IMR-90 (cell line): ENCODE results near the gene POFUT2. TPM values are rescaled to one million over a fixed set of nuclear protein-coding genes. Genes with fewer than 3 reads are reported as not detected.

Experiments used
- ATAC-seq: fragments of 200-7000 bp; cut with Tn5 transposase; 2 replicates; pipeline ENCODE4 v1.9.1; 2020; ENCODE audit warnings: low read depth, mild to moderate bottlenecking, moderate library complexity
- BruUV-seq: library from RNA; stranded (reverse); fragments of 400-500 nt; replicated peaks from 2 replicates; lab custom pipeline; 2021; lab: Mats Ljungman, UMichigan
- CTCF ChIA-PET: fragments of 300-600 bp; formaldehyde crosslinking; extraction: SDS; loops from one replicate; lab custom pipeline; 2021; ENCODE audit warnings: antibody characterized with exemption; lab: Yijun Ruan, JAX
- POLR2A ChIA-PET: fragments of 300-600 bp; sonication (Branson Sonifier 250); formaldehyde crosslinking; loops from one replicate; lab custom pipeline; 2022; ENCODE audit warnings: antibody characterized with exemption; ENCODE audit not compliant: unreplicated experiment; lab: Charles Lee
- DNase-seq: peaks from one replicate; pipeline ENCODE4 v3.0.0; 2013
- H2AFZ ChIP-seq: replicated peaks from 2 replicates; pipeline ENCODE3; 2013; ENCODE audit warnings: low read length, mild to moderate bottlenecking; ENCODE audit not compliant: poor library complexity
- H2AK5ac ChIP-seq: 2 replicates; pipeline ENCODE4 v1.6.1; 2013; ENCODE audit warnings: low read depth, low read length, inconsistent platforms
- H2AK9ac ChIP-seq: replicated peaks from 2 replicates; pipeline ENCODE3; 2013; ENCODE audit warnings: mild to moderate bottlenecking, low read depth, low read length, moderate library complexity; ENCODE audit not compliant: poor library complexity
- H2BK120ac ChIP-seq: 2 replicates; pipeline ENCODE4 v1.6.1; 2013; ENCODE audit warnings: low read depth, low read length, inconsistent platforms
- H2BK15ac ChIP-seq: 3 replicates; pipeline ENCODE4 v1.6.1; 2013; ENCODE audit warnings: low read depth, low read length, inconsistent platforms
- H2BK20ac ChIP-seq: 2 replicates; pipeline ENCODE4 v1.6.1; 2013; ENCODE audit warnings: low read depth, mild to moderate bottlenecking, inconsistent platforms, low read length, moderate library complexity
- H2BK5ac ChIP-seq: 2 replicates; pipeline ENCODE4 v1.6.1; 2013; ENCODE audit warnings: mild to moderate bottlenecking, low read depth, low read length, inconsistent platforms; ENCODE audit not compliant: poor library complexity, severe bottlenecking
- H3K14ac ChIP-seq: replicated peaks from 2 replicates; pipeline ENCODE4 v1.6.1; 2013; ENCODE audit warnings: low read depth, low read length, inconsistent platforms
- H3K18ac ChIP-seq: 2 replicates; pipeline ENCODE4 v1.6.1; 2013; ENCODE audit warnings: low read depth, low read length, control low read depth
- H3K23ac ChIP-seq: 2 replicates; pipeline ENCODE4 v1.6.1; 2013; ENCODE audit warnings: low read depth, low read length, inconsistent platforms
- H3K27ac ChIP-seq: 2 replicates; pipeline ENCODE4 v1.5.1; 2013; ENCODE audit warnings: mild to moderate bottlenecking, control low read depth, low read length; ENCODE audit not compliant: insufficient read depth
- H3K27me3 ChIP-seq: 2 replicates; pipeline ENCODE4 v1.6.1; 2013; ENCODE audit warnings: low read length; ENCODE audit not compliant: control insufficient read depth, insufficient read depth
- H3K36me3 ChIP-seq: 2 replicates; pipeline ENCODE4 v1.6.1; 2013; ENCODE audit warnings: low read length, mixed read lengths; ENCODE audit not compliant: control insufficient read depth, insufficient read depth
- H3K4ac ChIP-seq: 2 replicates; pipeline ENCODE4 v1.6.1; 2013; ENCODE audit warnings: low read depth, low read length, inconsistent platforms
- H3K4me1 ChIP-seq: 2 replicates; pipeline ENCODE4 v1.6.1; 2013; ENCODE audit warnings: low read length, mixed read lengths; ENCODE audit not compliant: control insufficient read depth, insufficient read depth
- H3K4me2 ChIP-seq: 2 replicates; pipeline ENCODE4 v1.6.1; 2013; ENCODE audit warnings: low read depth, mild to moderate bottlenecking, control low read depth, low read length, moderate library complexity
- H3K4me3 ChIP-seq: 2 replicates; pipeline ENCODE4 v1.5.1; 2013; ENCODE audit warnings: low read depth, mild to moderate bottlenecking, control low read depth, low read length, moderate library complexity; ENCODE audit not compliant: insufficient read depth
- H3K56ac ChIP-seq: 2 replicates; pipeline ENCODE4 v1.6.1; 2013; ENCODE audit warnings: low read length, inconsistent platforms; ENCODE audit not compliant: insufficient read depth; ENCODE audit errors: extremely low read depth
- H3K79me1 ChIP-seq, 2 experiments: 2 replicates each; pipeline ENCODE4 v1.6.1; 2013; ENCODE audit warnings: low read length in 2 of 2, inconsistent platforms in 1 of 2, low read depth in 1 of 2
- H3K9ac ChIP-seq: 2 replicates; pipeline ENCODE4 v1.6.1; 2013; ENCODE audit warnings: low read depth, low read length, control low read depth
- H3K9me1 ChIP-seq: 2 replicates; pipeline ENCODE4 v1.6.1; 2013; ENCODE audit warnings: low read length, inconsistent platforms; ENCODE audit not compliant: insufficient read depth
- H3K9me3 ChIP-seq: 2 replicates; pipeline ENCODE4 v1.6.1; 2013; ENCODE audit warnings: low read length; ENCODE audit not compliant: control insufficient read depth, insufficient read depth
- H4K20me1 ChIP-seq: 2 replicates; pipeline ENCODE4 v1.6.1; 2013; ENCODE audit warnings: low read length, inconsistent platforms; ENCODE audit not compliant: insufficient read depth
- H4K5ac ChIP-seq: 2 replicates; pipeline ENCODE4 v1.6.1; 2013; ENCODE audit warnings: mild to moderate bottlenecking, low read depth, low read length, control low read depth
- H4K8ac ChIP-seq, 2 experiments: 2 replicates each; pipeline ENCODE4 v1.6.1; 2013; ENCODE audit warnings: low read depth in 2 of 2, low read length in 2 of 2, control low read depth in 1 of 2, inconsistent platforms in 1 of 2
- H4K91ac ChIP-seq: 2 replicates; pipeline ENCODE4 v1.6.1; 2013; ENCODE audit warnings: low read depth, low read length, inconsistent platforms; ENCODE audit not compliant: insufficient read depth
- CEBPB ChIP-seq: IDR thresholded peaks from 2 replicates; pipeline ENCODE4 v1.6.1; 2012; ENCODE audit warnings: low read depth, low read length, improper control_type of control experiment
- FOS ChIP-seq: fragments of 150-350 bp; IDR thresholded peaks from 2 replicates; pipeline ENCODE4 v1.6.1; 2016; ENCODE audit warnings: low read depth, low read length
- MAFK ChIP-seq: IDR thresholded peaks from 2 replicates; pipeline ENCODE4 v1.6.1; 2012; ENCODE audit warnings: low read depth, low read length, improper control_type of control experiment
- MAZ ChIP-seq: IDR thresholded peaks from 2 replicates; pipeline ENCODE4 v1.6.1; 2012; ENCODE audit warnings: low read depth, mild to moderate bottlenecking, low read length, improper control_type of control experiment, moderate library complexity, borderline replicate concordance
- RAD21 ChIP-seq: IDR thresholded peaks from 2 replicates; pipeline ENCODE4 v1.6.1; 2012; ENCODE audit warnings: low read length, improper control_type of control experiment
- RFX5 ChIP-seq: IDR thresholded peaks from 2 replicates; pipeline ENCODE4 v1.8.0; 2012; ENCODE audit warnings: low read depth, mild to moderate bottlenecking, low read length, moderate library complexity
- SMC3 ChIP-seq: fragments of 150-350 bp; IDR thresholded peaks from 2 replicates; pipeline ENCODE4 v1.6.1; 2016; ENCODE audit warnings: low read depth, mild to moderate bottlenecking, antibody characterized with exemption, low read length, moderate library complexity
- WGBS, 2 experiments: methylation state at CpG; one replicate each; pipeline versions ENCODE4 v1.1.5 to v1.1.7; 2013; ENCODE audit warnings: missing lambda C conversion rate in 2 of 2; ENCODE audit not compliant: insufficient read length in 1 of 2; ENCODE audit errors: extremely low coverage in 2 of 2; 5-methylcytosine and 5-hydroxymethylcytosine counted together
- dilution Hi-C: fragments of 300-500 bp; cut with HindIII; formaldehyde crosslinking; loops from one replicate; pipeline ENCODE4 v1.14.3; 2018; ENCODE audit warnings: low sequenced_read_pairs; ENCODE audit not compliant: unreplicated experiment
- in situ Hi-C: fragments of 300-500 bp; cut with MboI; formaldehyde crosslinking; loops from 3 replicates; pipeline ENCODE4 v1.14.3; 2019; ENCODE audit warnings: low sequenced_read_pairs, inconsistent platforms, mixed read lengths
- intact Hi-C: fragments of 100-400 bp; cut with micrococcal nuclease; formaldehyde crosslinking; loops from 2 replicates; pipeline ENCODE4 v1.10.0; 2022
- polyA plus RNA-seq, 3 experiments: library from polyadenylated mRNA; depleted of rRNA; stranded (reverse); fragments of >200 nt; gene quantifications; 2 replicates each; pipeline ENCODE4 v1.2.3, GENCODE V29; 2012; ENCODE audit warnings: low replicate concordance in 1 of 3
- total RNA-seq: library from RNA; depleted of rRNA; stranded (reverse); fragments of >200 nt; gene quantifications from 2 replicates; pipeline ENCODE4 v1.2.3, GENCODE V29; 2012
- TF ChIP-seq, protein P1 (sequence below): fragments of 150-350 bp; IDR thresholded peaks from 2 replicates; pipeline ENCODE4 v1.6.1; 2017; ENCODE audit warnings: mild to moderate bottlenecking, antibody characterized with exemption, low read length, low read depth
- TF ChIP-seq, protein P2 (sequence below): conservative IDR thresholded peaks from 2 replicates; pipeline ENCODE4 v1.5.1; 2012; ENCODE audit warnings: mild to moderate bottlenecking, low read depth, low read length, improper control_type of control experiment

Gene POFUT2
- total and polyA plus RNA-seq, 2 of the 4 experiments (the other 2 are of a cell fraction) = 18.8 to 59.3 TPM

GRCh38 chr21:45309069-45309986, 21.6 kb upstream of the POFUT2 start:
- 83% methylated on average over 21 of the region's 27 CpGs; no CpG with 5 or more reads in 1 of the 2 experiments for WGBS, 2 experiments
- no peaks in the 10 kb centered on the region for H3K36me3 ChIP-seq
- no peaks in the 10 kb centered on the region for H3K9me3 ChIP-seq
- BruUV-seq = no TSS peak
- peak overlapping the region; percentile 70 for H2AK9ac ChIP-seq
- H3K23ac ChIP-seq = peak overlapping the region; percentile 26; the same call in 1 of the 2 replicates
- H4K5ac ChIP-seq = peak overlapping the region; percentile 87
- CTCF ChIA-PET = interaction anchor here (0.6 to 2.1 kb wide), 12 partner anchors 8 to 169 kb away, joined by 3 to 9 read pairs (median 4); no protein-coding TSS in a partner anchor
- H2AFZ ChIP-seq = peak overlapping the region; percentile 79
- no peak overlapping the region for H3K9ac ChIP-seq
- dilution Hi-C loops (no loop called here), in situ Hi-C loops (no loop called here), intact Hi-C loops (no loop called here)
- peak overlapping the region; percentile 48; the same call in 1 of the 2 replicates for H3K4me2 ChIP-seq
- peak overlapping the region; percentile 81 for H2BK5ac ChIP-seq
- DNase-seq (peak; percentile 64), ATAC-seq (peak; percentile 38)
- TF ChIP-seq RAD21 = peak; percentile 56
- TF ChIP-seq, protein P1, sequence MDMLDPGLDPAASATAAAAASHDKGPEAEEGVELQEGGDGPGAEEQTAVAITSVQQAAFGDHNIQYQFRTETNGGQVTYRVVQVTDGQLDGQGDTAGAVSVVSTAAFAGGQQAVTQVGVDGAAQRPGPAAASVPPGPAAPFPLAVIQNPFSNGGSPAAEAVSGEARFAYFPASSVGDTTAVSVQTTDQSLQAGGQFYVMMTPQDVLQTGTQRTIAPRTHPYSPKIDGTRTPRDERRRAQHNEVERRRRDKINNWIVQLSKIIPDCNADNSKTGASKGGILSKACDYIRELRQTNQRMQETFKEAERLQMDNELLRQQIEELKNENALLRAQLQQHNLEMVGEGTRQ = no peak
- no peak for TF ChIP-seq CEBPB
- no peak for TF ChIP-seq MAFK
- TF ChIP-seq MAZ = 0 out of 2 replicates have a peak, but pooled peaks have one; percentile 20
- TF ChIP-seq FOS = peak; percentile 76
- TF ChIP-seq SMC3 = peak; percentile 42
- no peak for TF ChIP-seq RFX5
- TF ChIP-seq, protein P2, sequence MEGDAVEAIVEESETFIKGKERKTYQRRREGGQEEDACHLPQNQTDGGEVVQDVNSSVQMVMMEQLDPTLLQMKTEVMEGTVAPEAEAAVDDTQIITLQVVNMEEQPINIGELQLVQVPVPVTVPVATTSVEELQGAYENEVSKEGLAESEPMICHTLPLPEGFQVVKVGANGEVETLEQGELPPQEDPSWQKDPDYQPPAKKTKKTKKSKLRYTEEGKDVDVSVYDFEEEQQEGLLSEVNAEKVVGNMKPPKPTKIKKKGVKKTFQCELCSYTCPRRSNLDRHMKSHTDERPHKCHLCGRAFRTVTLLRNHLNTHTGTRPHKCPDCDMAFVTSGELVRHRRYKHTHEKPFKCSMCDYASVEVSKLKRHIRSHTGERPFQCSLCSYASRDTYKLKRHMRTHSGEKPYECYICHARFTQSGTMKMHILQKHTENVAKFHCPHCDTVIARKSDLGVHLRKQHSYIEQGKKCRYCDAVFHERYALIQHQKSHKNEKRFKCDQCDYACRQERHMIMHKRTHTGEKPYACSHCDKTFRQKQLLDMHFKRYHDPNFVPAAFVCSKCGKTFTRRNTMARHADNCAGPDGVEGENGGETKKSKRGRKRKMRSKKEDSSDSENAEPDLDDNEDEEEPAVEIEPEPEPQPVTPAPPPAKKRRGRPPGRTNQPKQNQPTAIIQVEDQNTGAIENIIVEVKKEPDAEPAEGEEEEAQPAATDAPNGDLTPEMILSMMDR = peak; percentile 73
- peak overlapping the region; percentile 96 for H4K91ac ChIP-seq
- peaks cover 22% of the 10 kb centered on the region for H3K9me1 ChIP-seq
- no peak overlapping the region for H3K56ac ChIP-seq
- peak overlapping the region; percentile 86 for H2BK15ac ChIP-seq
- H3K4me3 ChIP-seq = no peak overlapping the region
- peak overlapping the region; percentile 90 for H3K18ac ChIP-seq
- no peaks in the 10 kb centered on the region for H4K20me1 ChIP-seq
- peak overlapping the region; percentile 88 for H2BK20ac ChIP-seq
- H4K8ac ChIP-seq = peak overlapping the region; percentile 48 to 92
- POLR2A ChIA-PET = interaction anchor here (1.8 kb wide), 1 partner anchor 15 kb away, joined by 4 read pairs; no protein-coding TSS in a partner anchor
- H2BK120ac ChIP-seq = peak overlapping the region; percentile 93
- H3K27me3 ChIP-seq = no peaks in the 10 kb centered on the region
- H3K4me1 ChIP-seq = peaks cover 31% of the 10 kb centered on the region
- H3K4ac ChIP-seq = peak overlapping the region; percentile 92
- peak overlapping the region; percentile 88 for H3K27ac ChIP-seq
- peak overlapping the region; percentile 93 for H2AK5ac ChIP-seq
- H3K79me1 ChIP-seq = peaks cover 0 to 16% of the 10 kb centered on the region in 2 experiments; a peak in 2 of 4 replicates
- peak overlapping the region; percentile 66 for H3K14ac ChIP-seq
